H9 (cell line): ENCODE measurements around the gene LPP. TPM values are rescaled to one million over a fixed set of nuclear protein-coding genes. Genes with fewer than 3 reads are reported as not detected.

Experiments
- DNase-seq: peaks from one replicate; pipeline ENCODE4 v3.0.0-alpha.2; 2017
- H2AFZ ChIP-seq: one replicate; pipeline ENCODE4 v1.6.1; 2013; ENCODE audit warnings: mild to moderate bottlenecking, low read length, control low read depth, moderate library complexity
- H2AK5ac ChIP-seq: 2 replicates; pipeline ENCODE4 v1.6.1; 2013; ENCODE audit warnings: low read length, control low read depth, mixed read lengths; ENCODE audit not compliant: insufficient read length
- H2BK120ac ChIP-seq: one replicate; pipeline ENCODE4 v1.6.1; 2013; ENCODE audit warnings: low read depth, mild to moderate bottlenecking, low read length, control low read depth, inconsistent platforms; ENCODE audit not compliant: poor library complexity, severe bottlenecking
- H2BK12ac ChIP-seq: 2 replicates; pipeline ENCODE4 v1.6.1; 2013; ENCODE audit warnings: low read length, control low read depth, mixed read lengths, low read depth; ENCODE audit not compliant: insufficient read length
- H2BK15ac ChIP-seq: 2 replicates; pipeline ENCODE4 v1.6.1; 2013; ENCODE audit warnings: low read depth, low read length, control low read depth
- H2BK20ac ChIP-seq: one replicate; pipeline ENCODE4 v1.6.1; 2013; ENCODE audit warnings: low read depth, mild to moderate bottlenecking, low read length, control low read depth, inconsistent platforms; ENCODE audit not compliant: poor library complexity, severe bottlenecking
- H2BK5ac ChIP-seq: 2 replicates; pipeline ENCODE4 v1.6.1; 2013; ENCODE audit warnings: low read length, control low read depth, mixed read lengths; ENCODE audit not compliant: insufficient read length
- H3K14ac ChIP-seq: 2 replicates; pipeline ENCODE4 v1.6.1; 2013; ENCODE audit warnings: low read length, control low read depth; ENCODE audit not compliant: insufficient read depth
- H3K18ac ChIP-seq: 2 replicates; pipeline ENCODE4 v1.6.1; 2013; ENCODE audit warnings: low read depth, mild to moderate bottlenecking, mixed read lengths, low read length, control low read depth; ENCODE audit not compliant: insufficient read length
- H3K23ac ChIP-seq: 2 replicates; pipeline ENCODE4 v1.6.1; 2013; ENCODE audit warnings: low read length, control low read depth, mixed read lengths, low read depth; ENCODE audit not compliant: insufficient read length
- H3K23me2 ChIP-seq: 2 replicates; pipeline ENCODE4 v1.6.1; 2013; ENCODE audit warnings: low read depth, mild to moderate bottlenecking, mixed read lengths, low read length, control low read depth; ENCODE audit not compliant: insufficient read length, poor library complexity, severe bottlenecking
- H3K27ac ChIP-seq: 2 replicates; pipeline ENCODE4 v1.5.1; 2013; ENCODE audit warnings: low read length, control low read depth, mixed read lengths, low read depth; ENCODE audit not compliant: insufficient read length
- H3K27me3 ChIP-seq: 2 replicates; pipeline ENCODE4 v1.6.1; 2013; ENCODE audit warnings: low read length, control low read depth, inconsistent platforms; ENCODE audit not compliant: insufficient read depth
- H3K4ac ChIP-seq: 2 replicates; pipeline ENCODE4 v1.6.1; 2013; ENCODE audit warnings: low read depth, mild to moderate bottlenecking, control low read depth, inconsistent platforms, low read length, moderate library complexity
- H3K4me1 ChIP-seq: 2 replicates; pipeline ENCODE4 v1.6.1; 2013; ENCODE audit warnings: low read length, control low read depth, inconsistent platforms; ENCODE audit not compliant: insufficient read depth
- H3K4me2 ChIP-seq: 2 replicates; pipeline ENCODE4 v1.6.1; 2013; ENCODE audit warnings: low read length, control low read depth, mixed read lengths; ENCODE audit not compliant: insufficient read length, insufficient read depth
- H3K56ac ChIP-seq: 2 replicates; pipeline ENCODE4 v1.6.1; 2013; ENCODE audit warnings: low read depth, mild to moderate bottlenecking, mixed read lengths, low read length, control low read depth; ENCODE audit not compliant: insufficient read length
- H3K79me1 ChIP-seq: 2 replicates; pipeline ENCODE4 v1.6.1; 2013; ENCODE audit warnings: low read depth, mild to moderate bottlenecking, moderate library complexity, low read length, control low read depth, inconsistent platforms; ENCODE audit not compliant: insufficient read depth, poor library complexity, severe bottlenecking
- H3K79me2 ChIP-seq: 2 replicates; pipeline ENCODE4 v1.6.1; 2013; ENCODE audit warnings: low read length, control low read depth, inconsistent platforms; ENCODE audit not compliant: insufficient read depth
- H3K9ac ChIP-seq: 2 replicates; pipeline ENCODE4 v1.6.1; 2013; ENCODE audit warnings: low read length, control low read depth, mixed read lengths; ENCODE audit not compliant: insufficient read length; ENCODE audit errors: extremely low read depth
- H3K9me3 ChIP-seq: one replicate; pipeline ENCODE4 v1.6.1; 2013; ENCODE audit warnings: low read depth, low read length, inconsistent platforms; ENCODE audit not compliant: control insufficient read depth
- H3T11ph ChIP-seq: one replicate; pipeline ENCODE4 v1.6.1; 2013; ENCODE audit warnings: mild to moderate bottlenecking, low read length, control low read depth, inconsistent platforms
- H4K20me1 ChIP-seq: one replicate; pipeline ENCODE4 v1.6.1; 2013; ENCODE audit not compliant: control insufficient read depth, insufficient read length, insufficient read depth
- H4K5ac ChIP-seq: 2 replicates; pipeline ENCODE4 v1.6.1; 2013; ENCODE audit warnings: low read depth, mild to moderate bottlenecking, mixed read lengths, low read length, control low read depth; ENCODE audit not compliant: insufficient read length
- H4K8ac ChIP-seq: replicated peaks from 2 replicates; pipeline ENCODE4 v1.6.1; 2013; ENCODE audit warnings: low read length, control low read depth, mixed read lengths, low read depth; ENCODE audit not compliant: insufficient read length
- H4K91ac ChIP-seq: 2 replicates; pipeline ENCODE4 v1.6.1; 2013; ENCODE audit warnings: low read depth, mild to moderate bottlenecking, moderate library complexity, mixed read lengths, low read length, control low read depth; ENCODE audit not compliant: insufficient read length
- H3K27ac Mint-ChIP-seq, 3 experiments: 2 replicates in 2 of 3; 3 replicates in 1 of 3; pipeline ENCODE4 v1.8.0; 2020 to 2021; ENCODE audit warnings: mixed read lengths in 3 of 3, mild to moderate bottlenecking in 1 of 3, moderate library complexity in 1 of 3
- H3K27me3 Mint-ChIP-seq: 2 replicates; pipeline ENCODE4 v1.8.0; 2021; ENCODE audit warnings: low read depth, mild to moderate bottlenecking, moderate library complexity, mixed read lengths
- H3K36me3 Mint-ChIP-seq, 3 experiments: 2 replicates in 2 of 3; 3 replicates in 1 of 3; pipeline ENCODE4 v1.8.0; 2020 to 2021; ENCODE audit warnings: low read depth in 3 of 3, mixed read lengths in 3 of 3; ENCODE audit not compliant: insufficient read depth in 1 of 3
- H3K4me1 Mint-ChIP-seq, 2 experiments: 2 replicates each; pipeline ENCODE4 v1.8.0; 2020; ENCODE audit warnings: mixed read lengths in 2 of 2
- H3K4me3 Mint-ChIP-seq, 2 experiments: 2 replicates in 1 of 2; 3 replicates in 1 of 2; pipeline ENCODE4 v1.8.0; 2020 to 2021; ENCODE audit warnings: mild to moderate bottlenecking in 2 of 2, mixed read lengths in 2 of 2, moderate library complexity in 1 of 2
- H3K9me3 Mint-ChIP-seq, 2 experiments: 2 replicates in 1 of 2; 3 replicates in 1 of 2; pipeline ENCODE4 v1.8.0; 2020; ENCODE audit warnings: mild to moderate bottlenecking in 2 of 2, mixed read lengths in 2 of 2, moderate library complexity in 1 of 2
- CTCF ChIP-seq: fragments of 200-600 bp; sonication (generic); conservative IDR thresholded peaks from 3 replicates; pipeline ENCODE4 v1.8.0; 2021; ENCODE audit warnings: antibody characterized with exemption, mild to moderate bottlenecking
- whole genome bisulfite sequencing: extraction: QIAGEN DNeasy Blood & Tissue Kit; methylation state at CpG from one replicate; pipeline ENCODE4 v1.1.7; 2013; ENCODE audit warnings: missing lambda C conversion rate, low lambda C conversion rate, mixed read lengths; ENCODE audit not compliant: insufficient read length; ENCODE audit errors: extremely low coverage; 5-methylcytosine and 5-hydroxymethylcytosine counted together
- total RNA-seq: library from RNA; stranded (reverse); gene quantifications from 2 replicates; pipeline ENCODE4 v1.2.1, GENCODE V29; 2021

Gene LPP
- total RNA-seq, 1 experiment from 2014 or later: 64.6 TPM

GRCh38 chr3:188319569-188319968 is 165.6 kb downstream of the LPP start:
- TF ChIP-seq CTCF: no peak
- Mint-ChIP-seq H3K27me3 (no peaks in the 10 kb centered on the region), H3K27ac (no peak overlapping the region), H3K4me3 (no peak overlapping the region), H3K4me1 (no peaks in the 10 kb centered on the region), H3K36me3 (no peaks in the 10 kb centered on the region), H3K9me3 (no peaks in the 10 kb centered on the region)
- Histone ChIP-seq H2BK5ac (no peak overlapping the region), H3K23me2 (no peaks in the 10 kb centered on the region), H3K79me2 (peaks cover 2% of the 10 kb centered on the region; the same call in 1 of the 2 replicates), H3K14ac (no peak overlapping the region), H2AFZ (no peak overlapping the region), H3K79me1 (peaks cover 3% of the 10 kb centered on the region), H3K9me3 (no peaks in the 10 kb centered on the region), H3K18ac (no peak overlapping the region), H4K5ac (no peak overlapping the region), H3K9ac (no peak overlapping the region), H3K23ac (no peak overlapping the region), H3T11ph (no peak overlapping the region), H3K56ac (no peak overlapping the region), H2AK5ac (no peak overlapping the region), H3K4ac (no peak overlapping the region), H3K4me2 (no peak overlapping the region), H3K27ac (no peak overlapping the region), H4K8ac (no peak overlapping the region), H3K4me1 (no peaks in the 10 kb centered on the region), H2BK15ac (no peak overlapping the region), H4K20me1 (no peaks in the 10 kb centered on the region), H4K91ac (no peak overlapping the region), H2BK120ac (no peak overlapping the region), H3K27me3 (no peaks in the 10 kb centered on the region), H2BK20ac (no peak overlapping the region), H2BK12ac (no peak overlapping the region)
- WGBS: no CpG with 5 or more reads among the region's 1 CpG
- no peak for DNase-seq
